SK-N-SH treated with all-trans-retinoic acid at 6 μM for 48 hours (cell line): Measurements from ENCODE around the gene SUN2.

Experiments
- ATAC-seq: fragments of 200-7000 bp; cut with Tn5 transposase; 3 replicates; pipeline ENCODE4 v1.9.1; 2020; ENCODE audit warnings: mild to moderate bottlenecking, moderate library complexity
- ARNTL ChIP-seq: fragments of 450-650 bp; formaldehyde crosslinking; IDR thresholded peaks from 2 replicates; pipeline ENCODE4 v1.5.0; 2020; ENCODE audit warnings: low read depth, mild to moderate bottlenecking, moderate library complexity, borderline replicate concordance
- BACH2 ChIP-seq: fragments of 250-450 bp; sonication (Bioruptor Pico); IDR thresholded peaks from 2 replicates; pipeline ENCODE4 v1.9.0; 2021; ENCODE audit warnings: mild to moderate bottlenecking, borderline replicate concordance
- CSDC2 ChIP-seq: fragments of 250-450 bp; sonication (Bioruptor Pico); IDR thresholded peaks from 2 replicates; pipeline ENCODE4 v1.5.0; 2020; ENCODE audit warnings: mild to moderate bottlenecking, moderate library complexity
- ESRRG ChIP-seq: fragments of 250-450 bp; sonication (Bioruptor Pico); IDR thresholded peaks from 2 replicates; pipeline ENCODE4 v1.6.1; 2021; ENCODE audit warnings: mild to moderate bottlenecking
- GLIS3 ChIP-seq: fragments of 250-450 bp; sonication (Bioruptor Pico); IDR thresholded peaks from 2 replicates; pipeline ENCODE4 v1.5.0; 2020; ENCODE audit warnings: mild to moderate bottlenecking, moderate library complexity
- ISL1 ChIP-seq: fragments of 250-450 bp; sonication (Bioruptor Pico); IDR thresholded peaks from 2 replicates; pipeline ENCODE4 v2.1.2; 2022; ENCODE audit warnings: mild to moderate bottlenecking, moderate library complexity
- OSR1 ChIP-seq: fragments of 250-450 bp; sonication (Bioruptor Pico); IDR thresholded peaks from 2 replicates; pipeline ENCODE4 v1.8.0; 2022; ENCODE audit warnings: moderate library complexity, mild to moderate bottlenecking, inconsistent platforms
- PPARA ChIP-seq: fragments of 250-450 bp; sonication (Bioruptor Pico); IDR thresholded peaks from 2 replicates; pipeline ENCODE4 v1.5.0; 2020; ENCODE audit warnings: mild to moderate bottlenecking, borderline replicate concordance
- RARB ChIP-seq: fragments of 250-450 bp; sonication (Bioruptor Pico); IDR thresholded peaks from 2 replicates; pipeline ENCODE4 v1.8.0; 2021; ENCODE audit warnings: mild to moderate bottlenecking, moderate library complexity
- SNAI2 ChIP-seq: fragments of 250-450 bp; sonication (Bioruptor Pico); IDR thresholded peaks from 2 replicates; pipeline ENCODE4 v1.5.0; 2020; ENCODE audit warnings: mild to moderate bottlenecking, moderate library complexity
- TCF4 ChIP-seq: fragments of 250-450 bp; sonication (Bioruptor Pico); IDR thresholded peaks from 2 replicates; pipeline ENCODE4 v1.8.0; 2021; ENCODE audit warnings: mild to moderate bottlenecking, moderate library complexity, borderline replicate concordance
- TOX ChIP-seq: fragments of 250-450 bp; sonication (Bioruptor Pico); IDR thresholded peaks from 2 replicates; pipeline ENCODE4 v1.8.0; 2021; ENCODE audit warnings: mild to moderate bottlenecking, moderate library complexity, borderline replicate concordance
- ZC3H10 ChIP-seq: fragments of 250-450 bp; sonication (Bioruptor Pico); IDR thresholded peaks from 2 replicates; pipeline ENCODE4 v1.5.1; 2021; ENCODE audit warnings: mild to moderate bottlenecking, moderate library complexity
- ZFP3 ChIP-seq: fragments of 250-450 bp; sonication (Bioruptor Pico); IDR thresholded peaks from 2 replicates; pipeline ENCODE4 v1.5.0; 2020; ENCODE audit warnings: mild to moderate bottlenecking, moderate library complexity
- ZNF565 ChIP-seq: fragments of 450-650 bp; formaldehyde crosslinking; conservative IDR thresholded peaks from 2 replicates; pipeline ENCODE4 v1.5.0; 2020; ENCODE audit warnings: low read depth, mild to moderate bottlenecking, moderate library complexity
- ZNF70 ChIP-seq: fragments of 450-650 bp; formaldehyde crosslinking; IDR thresholded peaks from 2 replicates; pipeline ENCODE4 v1.5.0; 2020; ENCODE audit warnings: mild to moderate bottlenecking, moderate library complexity
- ZNF8 ChIP-seq: fragments of 450-650 bp; formaldehyde crosslinking; IDR thresholded peaks from 2 replicates; pipeline ENCODE4 v1.5.0; 2020; ENCODE audit warnings: mild to moderate bottlenecking, moderate library complexity
- TF ChIP-seq, protein P1 (sequence below): fragments of 250-450 bp; sonication (Bioruptor Pico); IDR thresholded peaks from 2 replicates; pipeline ENCODE4 v1.5.0; 2020; ENCODE audit warnings: mild to moderate bottlenecking, moderate library complexity
- TF ChIP-seq, protein P2 (sequence below): fragments of 250-450 bp; sonication (Bioruptor Pico); IDR thresholded peaks from 2 replicates; pipeline ENCODE4 v1.8.0; 2020; ENCODE audit warnings: mild to moderate bottlenecking, moderate library complexity, borderline replicate concordance
- TF ChIP-seq, protein P3 (sequence below): fragments of 250-450 bp; sonication (Bioruptor Pico); IDR thresholded peaks from 2 replicates; pipeline ENCODE4 v1.5.1; 2020; ENCODE audit warnings: low read depth, mild to moderate bottlenecking, moderate library complexity
- TF ChIP-seq, protein P4 (sequence below): fragments of 250-450 bp; sonication (Bioruptor Pico); IDR thresholded peaks from 2 replicates; pipeline ENCODE4 v1.8.0; 2021; ENCODE audit warnings: low read depth, mild to moderate bottlenecking, moderate library complexity, borderline replicate concordance

SUN2 gene

DNA sequence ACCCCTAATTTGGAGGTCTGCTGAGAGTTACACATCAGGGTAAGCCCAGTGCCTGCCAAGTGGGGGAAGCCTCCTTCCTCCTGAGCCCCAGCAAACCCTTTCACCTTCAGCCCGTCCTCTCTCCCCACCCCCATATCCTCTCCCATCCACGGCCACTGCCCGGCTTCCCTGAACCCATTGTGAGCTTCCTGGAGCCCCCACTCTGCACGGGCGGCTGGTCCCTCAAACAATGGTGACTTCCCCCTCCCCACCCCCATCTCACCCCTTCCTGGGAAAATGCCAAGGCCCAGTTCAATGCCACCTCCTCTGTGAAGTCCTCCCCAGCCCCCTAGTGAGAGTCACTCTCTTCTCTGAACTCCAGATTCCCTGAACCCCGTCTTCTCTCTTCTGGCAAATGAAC, 20.3 kb upstream of the SUN2 start:
- TF ChIP-seq, protein P1, sequence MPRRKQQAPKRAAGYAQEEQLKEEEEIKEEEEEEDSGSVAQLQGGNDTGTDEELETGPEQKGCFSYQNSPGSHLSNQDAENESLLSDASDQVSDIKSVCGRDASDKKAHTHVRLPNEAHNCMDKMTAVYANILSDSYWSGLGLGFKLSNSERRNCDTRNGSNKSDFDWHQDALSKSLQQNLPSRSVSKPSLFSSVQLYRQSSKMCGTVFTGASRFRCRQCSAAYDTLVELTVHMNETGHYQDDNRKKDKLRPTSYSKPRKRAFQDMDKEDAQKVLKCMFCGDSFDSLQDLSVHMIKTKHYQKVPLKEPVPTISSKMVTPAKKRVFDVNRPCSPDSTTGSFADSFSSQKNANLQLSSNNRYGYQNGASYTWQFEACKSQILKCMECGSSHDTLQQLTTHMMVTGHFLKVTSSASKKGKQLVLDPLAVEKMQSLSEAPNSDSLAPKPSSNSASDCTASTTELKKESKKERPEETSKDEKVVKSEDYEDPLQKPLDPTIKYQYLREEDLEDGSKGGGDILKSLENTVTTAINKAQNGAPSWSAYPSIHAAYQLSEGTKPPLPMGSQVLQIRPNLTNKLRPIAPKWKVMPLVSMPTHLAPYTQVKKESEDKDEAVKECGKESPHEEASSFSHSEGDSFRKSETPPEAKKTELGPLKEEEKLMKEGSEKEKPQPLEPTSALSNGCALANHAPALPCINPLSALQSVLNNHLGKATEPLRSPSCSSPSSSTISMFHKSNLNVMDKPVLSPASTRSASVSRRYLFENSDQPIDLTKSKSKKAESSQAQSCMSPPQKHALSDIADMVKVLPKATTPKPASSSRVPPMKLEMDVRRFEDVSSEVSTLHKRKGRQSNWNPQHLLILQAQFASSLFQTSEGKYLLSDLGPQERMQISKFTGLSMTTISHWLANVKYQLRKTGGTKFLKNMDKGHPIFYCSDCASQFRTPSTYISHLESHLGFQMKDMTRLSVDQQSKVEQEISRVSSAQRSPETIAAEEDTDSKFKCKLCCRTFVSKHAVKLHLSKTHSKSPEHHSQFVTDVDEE (CRISPR knock-in tag) = no peak
- TF ChIP-seq, protein P2, sequence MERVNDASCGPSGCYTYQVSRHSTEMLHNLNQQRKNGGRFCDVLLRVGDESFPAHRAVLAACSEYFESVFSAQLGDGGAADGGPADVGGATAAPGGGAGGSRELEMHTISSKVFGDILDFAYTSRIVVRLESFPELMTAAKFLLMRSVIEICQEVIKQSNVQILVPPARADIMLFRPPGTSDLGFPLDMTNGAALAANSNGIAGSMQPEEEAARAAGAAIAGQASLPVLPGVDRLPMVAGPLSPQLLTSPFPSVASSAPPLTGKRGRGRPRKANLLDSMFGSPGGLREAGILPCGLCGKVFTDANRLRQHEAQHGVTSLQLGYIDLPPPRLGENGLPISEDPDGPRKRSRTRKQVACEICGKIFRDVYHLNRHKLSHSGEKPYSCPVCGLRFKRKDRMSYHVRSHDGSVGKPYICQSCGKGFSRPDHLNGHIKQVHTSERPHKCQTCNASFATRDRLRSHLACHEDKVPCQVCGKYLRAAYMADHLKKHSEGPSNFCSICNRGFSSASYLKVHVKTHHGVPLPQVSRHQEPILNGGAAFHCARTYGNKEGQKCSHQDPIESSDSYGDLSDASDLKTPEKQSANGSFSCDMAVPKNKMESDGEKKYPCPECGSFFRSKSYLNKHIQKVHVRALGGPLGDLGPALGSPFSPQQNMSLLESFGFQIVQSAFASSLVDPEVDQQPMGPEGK = no peak
- no peak for TF ChIP-seq ZNF8 (CRISPR knock-in tag)
- TF ChIP-seq ISL1 (CRISPR knock-in tag) = no peak
- TF ChIP-seq TOX = no peak
- TF ChIP-seq ESRRG (CRISPR knock-in tag) = no peak

DNA sequence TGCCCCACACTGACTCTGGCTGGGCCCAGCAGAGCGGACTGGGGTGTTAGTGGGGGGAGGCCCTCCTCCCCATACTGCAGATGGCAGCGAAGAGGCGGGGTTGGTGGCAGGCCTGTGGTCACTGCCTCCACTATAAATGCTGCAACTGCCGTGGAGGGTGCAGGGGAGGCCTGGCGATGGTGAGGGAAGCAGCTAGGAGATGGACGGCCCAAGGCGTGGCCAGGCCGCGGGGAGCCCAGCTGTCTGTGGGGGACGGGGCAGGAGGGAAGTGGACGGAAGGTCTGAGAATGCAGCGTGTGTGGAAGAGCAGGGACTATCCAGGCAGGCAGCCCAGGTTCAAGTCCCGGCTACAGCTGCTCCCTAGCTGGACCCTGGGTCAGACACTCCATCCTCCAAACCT, 19.9 kb upstream of the SUN2 start:
- TF ChIP-seq, protein P1 (CRISPR knock-in tag) = no peak
- TF ChIP-seq RARB (CRISPR knock-in tag) (no peak), CSDC2 (no peak), ZNF8 (CRISPR knock-in tag) (no peak), OSR1 (no peak), PPARA (no peak), BACH2 (no peak), TOX (no peak), ZNF565 (CRISPR knock-in tag) (no peak), GLIS3 (no peak), ZNF70 (CRISPR knock-in tag) (no peak), ARNTL (no peak), ZC3H10 (CRISPR knock-in tag) (no peak), SNAI2 (CRISPR knock-in tag) (no peak), ESRRG (CRISPR knock-in tag) (no peak), ZFP3 (no peak), TCF4 (no peak)
- TF ChIP-seq, protein P2 = no peak
- TF ChIP-seq, protein P3, sequence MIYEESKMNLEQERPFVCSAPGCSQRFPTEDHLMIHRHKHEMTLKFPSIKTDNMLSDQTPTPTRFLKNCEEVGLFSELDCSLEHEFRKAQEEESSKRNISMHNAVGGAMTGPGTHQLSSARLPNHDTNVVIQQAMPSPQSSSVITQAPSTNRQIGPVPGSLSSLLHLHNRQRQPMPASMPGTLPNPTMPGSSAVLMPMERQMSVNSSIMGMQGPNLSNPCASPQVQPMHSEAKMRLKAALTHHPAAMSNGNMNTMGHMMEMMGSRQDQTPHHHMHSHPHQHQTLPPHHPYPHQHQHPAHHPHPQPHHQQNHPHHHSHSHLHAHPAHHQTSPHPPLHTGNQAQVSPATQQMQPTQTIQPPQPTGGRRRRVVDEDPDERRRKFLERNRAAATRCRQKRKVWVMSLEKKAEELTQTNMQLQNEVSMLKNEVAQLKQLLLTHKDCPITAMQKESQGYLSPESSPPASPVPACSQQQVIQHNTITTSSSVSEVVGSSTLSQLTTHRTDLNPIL (CRISPR knock-in tag) = no peak
- TF ChIP-seq, protein P4, sequence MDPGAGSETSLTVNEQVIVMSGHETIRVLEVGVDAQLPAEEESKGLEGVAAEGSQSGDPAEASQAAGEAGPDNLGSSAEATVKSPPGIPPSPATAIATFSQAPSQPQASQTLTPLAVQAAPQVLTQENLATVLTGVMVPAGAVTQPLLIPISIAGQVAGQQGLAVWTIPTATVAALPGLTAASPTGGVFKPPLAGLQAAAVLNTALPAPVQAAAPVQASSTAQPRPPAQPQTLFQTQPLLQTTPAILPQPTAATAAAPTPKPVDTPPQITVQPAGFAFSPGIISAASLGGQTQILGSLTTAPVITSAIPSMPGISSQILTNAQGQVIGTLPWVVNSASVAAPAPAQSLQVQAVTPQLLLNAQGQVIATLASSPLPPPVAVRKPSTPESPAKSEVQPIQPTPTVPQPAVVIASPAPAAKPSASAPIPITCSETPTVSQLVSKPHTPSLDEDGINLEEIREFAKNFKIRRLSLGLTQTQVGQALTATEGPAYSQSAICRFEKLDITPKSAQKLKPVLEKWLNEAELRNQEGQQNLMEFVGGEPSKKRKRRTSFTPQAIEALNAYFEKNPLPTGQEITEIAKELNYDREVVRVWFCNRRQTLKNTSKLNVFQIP (CRISPR knock-in tag) = no peak
- ATAC-seq = no peak

More for the DNA sequence above, 20.3 kb upstream of the SUN2 start:
- ATAC-seq = no peak
